HG03135 (cell line): ENCODE results near the gene CYP3A7.
"Not testable (repeated sequence)": the region's sequence is repeated elsewhere in the genome, so short reads cannot be mapped to it uniquely, and the experiment has no call there.

ENCODE experiments used
- ATAC-seq: cut with Tn5 transposase; IDR thresholded peaks from one replicate; pipeline ENCODE4 v1.9.1; 2021; ENCODE audit warnings: mild to moderate bottlenecking, moderate library complexity; ENCODE audit not compliant: unreplicated experiment

CYP3A7 gene

DNA sequence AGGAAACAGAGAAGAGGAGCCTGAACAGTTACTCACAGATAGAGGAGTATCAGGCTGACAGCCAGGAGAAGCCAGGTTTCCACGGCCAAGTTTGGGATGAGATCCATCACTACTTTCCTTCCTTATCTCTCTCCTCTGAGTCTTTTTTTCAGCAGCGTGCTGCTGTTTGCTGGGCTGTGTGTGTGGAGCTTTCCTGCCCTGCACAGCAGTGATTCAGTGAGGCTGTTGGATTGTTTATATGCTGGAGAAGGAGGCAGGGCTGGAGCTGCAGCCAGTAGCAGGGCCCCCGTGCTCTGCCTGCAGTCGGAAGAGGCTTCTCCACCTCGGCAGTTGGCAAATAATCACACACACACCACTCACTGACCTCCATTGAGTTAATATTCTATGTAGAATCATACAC, at the start of gene CYP3A7:
TSS of gene CYP3A7 (minus strand) at position 210 of the 400 bp plus-strand sequence. CDS start at position 107, 103 bp downstream.
- ATAC-seq, result no peak

DNA sequence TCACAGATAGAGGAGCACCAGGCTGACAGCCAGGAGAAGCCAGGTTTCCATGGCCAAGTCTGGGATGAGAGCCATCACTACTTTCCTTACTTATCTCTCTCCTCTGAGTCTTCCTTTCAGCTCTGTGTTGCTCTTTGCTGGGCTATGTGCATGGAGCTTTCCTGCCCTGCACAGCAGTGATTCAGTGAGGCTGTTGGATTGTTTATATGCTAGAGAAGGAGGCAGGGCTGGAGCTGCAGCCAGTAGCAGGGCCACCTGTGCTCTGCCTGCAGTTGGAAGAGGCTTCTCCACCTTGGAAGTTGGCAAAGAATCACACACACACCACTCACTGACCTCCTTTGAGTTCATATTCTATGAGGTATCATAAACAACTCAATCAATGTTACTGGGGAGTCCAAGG, 49.0 kb upstream of the CYP3A7 start, which contains the start of gene CYP3A4:
TSS of gene CYP3A4 (minus strand) at position 178 of the 400 bp plus-strand sequence. CDS start at position 75, 103 bp downstream.
- ATAC-seq, result no peak

DNA sequence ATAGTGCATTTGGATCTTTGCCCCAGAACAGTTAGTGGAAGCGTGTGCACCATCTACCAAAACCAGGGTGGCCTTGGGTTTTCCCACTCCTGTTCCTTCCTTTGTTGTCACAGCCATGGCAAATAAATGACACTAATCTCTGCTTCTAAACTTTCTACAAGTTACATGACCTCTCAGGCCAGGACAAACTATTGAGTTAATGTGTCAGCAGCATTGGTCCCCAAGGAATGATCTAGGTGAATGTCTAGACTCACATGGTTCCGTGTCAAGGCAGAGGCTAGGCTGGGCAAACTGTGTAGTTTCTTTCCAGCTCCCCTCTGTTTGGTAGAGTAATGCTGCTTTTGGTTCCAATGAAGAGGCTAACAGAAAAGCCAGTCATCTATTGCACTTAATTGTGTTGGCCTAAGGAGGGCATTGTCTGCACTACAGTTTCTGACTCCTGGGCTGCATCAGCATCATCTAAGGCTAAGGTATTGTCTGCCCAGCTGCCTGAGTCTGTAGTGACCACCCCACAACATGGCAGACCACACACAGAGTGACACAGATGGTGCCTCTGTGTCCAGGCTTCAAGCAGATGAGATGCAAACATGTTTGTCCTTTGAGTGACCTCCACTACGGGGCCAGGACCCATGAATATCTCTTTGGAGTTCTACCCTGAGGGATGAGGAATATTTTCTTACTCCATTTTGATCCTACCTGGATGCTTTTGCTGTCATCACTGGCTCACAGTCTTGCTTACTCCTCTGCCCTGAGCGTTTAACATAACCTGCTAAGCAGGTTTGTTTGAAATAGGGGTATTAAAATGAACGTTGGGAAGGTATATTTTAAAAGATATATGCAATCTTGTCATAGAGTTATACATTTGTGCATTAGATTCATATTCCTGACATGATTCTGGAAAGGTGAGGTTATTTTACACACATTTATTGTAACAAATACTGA, 47.3 kb upstream of the CYP3A7 start:
- no peak for ATAC-seq

DNA sequence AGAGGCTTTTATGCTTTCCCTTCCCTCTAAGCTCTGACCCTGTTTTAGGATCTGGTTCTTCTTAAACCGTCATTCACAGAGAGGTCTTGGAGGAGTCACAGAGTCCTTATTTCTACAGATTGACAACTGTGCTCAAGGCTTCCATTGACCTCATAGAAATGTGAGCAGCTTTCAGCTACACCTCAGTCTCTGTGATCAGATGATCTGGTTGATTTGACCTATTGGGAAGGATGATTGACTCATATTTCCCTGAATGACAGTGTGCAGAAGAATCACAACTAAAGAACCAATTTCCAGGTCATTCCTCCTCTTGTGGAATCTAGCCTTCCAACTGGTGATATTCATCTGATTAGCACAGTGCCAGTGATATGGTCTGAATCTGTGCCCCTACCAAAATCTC, 45.6 kb upstream of the CYP3A7 start:
- ATAC-seq, result no peak

DNA sequence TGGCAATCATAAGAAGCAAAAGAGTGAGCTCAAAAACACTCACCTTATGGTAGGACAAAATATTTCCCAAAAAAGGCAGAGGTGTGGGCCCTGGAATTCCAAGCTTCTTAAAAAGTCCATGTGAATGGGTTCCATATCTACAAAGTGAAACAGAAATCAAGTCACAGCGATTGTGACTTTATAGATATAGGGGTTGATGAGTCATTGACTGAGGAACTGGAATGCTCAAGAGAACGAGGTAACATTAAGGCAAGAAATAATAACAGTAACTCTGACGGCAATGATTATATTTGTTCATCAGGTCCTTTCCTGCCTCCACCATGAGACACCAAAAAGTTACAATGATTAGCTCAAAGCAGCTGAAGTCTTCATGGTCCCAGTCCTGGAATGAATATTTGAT, 45.0 kb upstream of the CYP3A7 start:
- no peak for ATAC-seq

DNA sequence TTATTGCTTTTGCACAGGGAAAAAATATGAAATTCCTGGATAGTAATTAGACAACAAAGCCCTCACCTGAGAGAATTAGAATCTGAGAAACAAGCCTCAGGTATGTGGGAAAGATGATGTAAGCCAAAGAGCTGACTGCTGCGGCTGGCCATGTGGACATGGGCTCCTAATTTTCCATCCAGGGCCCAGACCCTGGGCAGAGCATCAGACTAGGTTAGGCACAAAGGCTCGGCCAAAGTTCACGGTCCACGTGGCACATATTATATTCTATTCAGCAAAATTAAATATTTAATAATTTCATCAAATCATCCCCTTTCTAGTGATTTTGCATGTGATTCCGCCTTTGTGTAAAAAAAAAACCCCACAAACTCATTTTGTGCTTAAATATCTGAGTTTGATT, 43.9 kb upstream of the CYP3A7 start:
- no peak for ATAC-seq

DNA sequence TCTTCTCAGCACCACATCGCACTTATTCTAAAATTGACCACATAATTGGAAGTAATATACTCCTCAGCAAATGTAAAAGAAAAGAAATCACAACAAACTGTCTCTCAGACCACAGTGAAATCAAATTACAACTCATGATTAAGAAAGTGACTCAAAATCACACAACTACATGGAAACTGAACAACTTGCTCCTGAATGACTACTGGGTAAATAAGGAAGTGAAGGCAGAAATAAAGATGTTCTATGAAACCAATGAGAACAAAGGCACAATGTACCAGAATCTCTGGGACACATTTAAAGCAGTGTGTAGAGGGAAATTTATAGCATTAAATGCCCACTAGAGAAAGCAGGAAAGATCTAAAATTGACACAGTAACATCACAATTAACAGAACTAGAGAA, 38.4 kb upstream of the CYP3A7 start:
- not testable (repeated sequence) for ATAC-seq

DNA sequence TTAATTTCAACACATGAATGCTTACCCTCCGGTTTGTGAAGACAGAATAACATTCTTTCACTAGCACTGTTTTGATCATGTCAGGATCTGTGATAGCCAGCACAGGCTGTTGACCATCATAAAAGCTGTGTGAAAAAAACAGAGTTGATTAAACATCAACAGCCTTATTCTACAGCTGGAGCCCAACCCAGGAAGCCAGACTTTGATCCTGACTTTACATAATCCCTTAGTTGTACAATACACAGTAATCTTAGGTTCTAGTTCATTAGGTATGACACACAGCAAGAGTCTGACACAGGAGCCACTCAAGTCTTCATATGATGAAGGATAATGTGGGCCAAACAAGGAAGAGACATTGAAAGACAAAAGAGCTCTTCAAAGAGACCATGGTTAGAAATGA, 37.6 kb upstream of the CYP3A7 start:
- no peak for ATAC-seq

DNA sequence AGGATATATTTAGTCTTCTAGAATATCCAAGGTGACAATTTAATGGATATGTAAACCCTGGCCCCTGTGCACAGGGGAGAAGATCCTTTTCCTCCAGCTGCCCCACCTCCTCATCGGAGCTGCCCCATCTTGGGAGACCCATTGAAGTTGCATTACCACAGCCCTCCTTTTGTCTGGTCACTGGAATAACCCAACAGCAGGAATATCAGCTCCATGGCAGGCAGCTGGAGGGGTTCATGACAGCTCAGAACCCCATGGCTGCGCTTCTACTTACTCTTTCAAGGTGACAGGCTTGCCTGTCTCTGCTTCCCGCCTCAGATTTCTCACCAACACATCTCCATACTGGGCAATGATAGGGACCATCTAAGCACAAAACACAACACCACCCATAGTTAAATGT, 34.5 kb upstream of the CYP3A7 start:
- not testable (repeated sequence) for ATAC-seq

DNA sequence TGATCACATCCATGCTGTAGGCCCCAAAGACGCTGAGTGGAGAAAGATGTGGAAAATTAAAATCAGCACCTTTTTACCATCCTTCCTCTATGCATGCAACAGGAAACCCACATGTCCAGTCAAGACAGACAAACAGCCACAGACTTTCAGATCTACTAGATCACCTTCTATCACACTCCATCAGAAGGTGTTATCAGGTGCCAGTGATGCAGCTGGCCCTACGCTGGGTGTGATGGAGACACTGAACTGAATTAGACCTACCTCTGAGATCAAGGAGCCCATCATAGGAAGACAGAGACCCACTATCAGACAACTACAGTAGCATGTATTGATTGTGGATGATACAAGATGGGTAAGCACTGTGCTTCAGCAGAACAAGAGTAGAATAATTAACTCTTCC, 33.5 kb upstream of the CYP3A7 start:
- peak; percentile 42 for ATAC-seq

DNA sequence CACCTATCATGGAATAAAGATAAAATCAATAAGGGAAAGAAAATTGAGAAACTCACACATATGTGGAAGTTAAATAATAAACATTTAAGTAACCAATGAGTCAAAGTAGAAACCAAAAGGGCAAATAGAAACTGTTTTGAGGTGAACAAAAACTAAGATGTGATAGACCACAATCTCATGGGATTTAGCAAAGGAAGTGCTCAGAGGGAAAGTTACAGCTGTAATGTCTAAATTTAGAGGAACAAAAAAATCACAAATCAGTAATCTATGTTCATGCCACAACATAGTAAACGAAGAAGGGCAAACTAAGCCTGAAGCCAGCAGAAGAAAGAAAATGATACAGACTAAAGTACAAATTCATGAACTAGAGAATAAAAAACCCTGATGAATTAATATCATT, 32.7 kb upstream of the CYP3A7 start:
- peak; percentile 83 for ATAC-seq

DNA sequence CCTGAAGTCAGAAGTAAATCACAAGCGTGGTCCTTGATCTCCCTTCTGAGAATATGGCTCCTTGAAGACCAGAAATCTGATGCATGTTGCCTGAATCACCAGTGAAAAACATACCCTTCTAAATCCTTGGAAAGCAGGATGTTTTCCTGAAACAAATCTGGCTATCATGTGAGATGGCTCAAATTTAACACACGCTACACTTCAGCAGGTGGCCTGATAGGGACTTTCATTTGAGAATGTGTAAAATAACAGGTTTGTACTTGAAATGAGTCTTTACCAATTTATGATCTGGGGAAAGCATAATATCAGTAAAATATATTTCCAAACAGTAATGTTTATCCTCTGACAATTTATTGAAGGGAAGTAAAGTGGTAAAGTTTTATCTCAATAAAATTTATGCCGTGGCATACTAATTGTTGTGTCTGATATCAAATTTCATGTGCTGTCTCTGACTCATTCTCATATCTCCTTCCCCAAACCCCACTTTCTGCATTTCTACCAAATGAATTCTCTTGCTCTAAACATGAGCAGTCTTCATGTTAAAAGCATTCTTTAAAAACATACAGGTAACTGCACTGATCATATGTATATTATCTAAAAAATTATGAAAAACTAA, 31.6 kb upstream of the CYP3A7 start:
- no peak for ATAC-seq

DNA sequence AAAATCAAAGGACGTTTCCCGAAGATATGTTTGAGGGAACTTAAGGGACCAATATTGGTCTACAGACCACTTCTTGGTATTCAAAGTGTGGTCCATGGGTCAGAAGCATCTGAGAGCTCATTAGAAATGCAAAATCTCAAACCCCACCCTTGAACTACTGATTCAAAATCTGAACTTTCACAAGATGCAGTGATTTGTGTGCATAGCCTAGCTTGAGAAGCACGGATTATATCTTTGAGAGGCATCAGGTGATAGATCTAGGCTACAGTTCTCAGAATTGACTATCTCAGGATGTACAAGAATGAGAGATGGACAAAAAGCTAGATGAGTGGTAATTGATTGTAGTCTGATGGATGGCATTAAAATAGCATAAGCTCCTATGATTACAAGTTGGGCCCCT, 29.5 kb upstream of the CYP3A7 start:
- no peak for ATAC-seq

DNA sequence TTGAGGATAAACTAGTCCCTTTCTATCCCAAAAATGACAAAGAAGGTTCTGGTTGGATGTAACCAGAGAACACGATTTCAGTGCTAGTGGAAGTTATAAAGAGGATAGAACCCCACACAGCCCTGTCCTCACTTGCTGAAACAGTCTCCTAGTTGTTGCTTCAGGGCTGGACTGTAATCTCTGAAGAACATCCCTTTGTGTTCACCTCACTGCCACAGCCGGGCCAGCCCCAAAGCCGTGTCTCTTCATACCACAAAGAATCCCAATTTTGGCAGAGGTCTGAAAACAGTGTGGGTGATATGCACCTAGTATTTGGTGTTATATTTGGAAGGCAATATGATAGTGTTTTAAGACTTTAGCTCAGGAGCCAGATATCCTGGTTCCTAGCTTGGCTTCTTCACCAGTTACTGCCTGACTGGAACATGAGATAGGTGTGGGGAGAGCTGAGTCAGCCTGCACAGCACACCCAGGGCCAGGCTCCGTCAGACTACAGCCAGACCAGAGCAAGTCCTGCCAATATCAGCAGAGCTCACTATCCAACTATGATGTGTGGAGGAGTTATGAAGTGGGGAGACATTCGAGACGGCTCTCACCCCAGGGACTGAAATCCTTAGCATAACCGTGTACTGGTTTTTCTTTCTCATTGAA, 27.8 kb upstream of the CYP3A7 start:
- no peak for ATAC-seq

DNA sequence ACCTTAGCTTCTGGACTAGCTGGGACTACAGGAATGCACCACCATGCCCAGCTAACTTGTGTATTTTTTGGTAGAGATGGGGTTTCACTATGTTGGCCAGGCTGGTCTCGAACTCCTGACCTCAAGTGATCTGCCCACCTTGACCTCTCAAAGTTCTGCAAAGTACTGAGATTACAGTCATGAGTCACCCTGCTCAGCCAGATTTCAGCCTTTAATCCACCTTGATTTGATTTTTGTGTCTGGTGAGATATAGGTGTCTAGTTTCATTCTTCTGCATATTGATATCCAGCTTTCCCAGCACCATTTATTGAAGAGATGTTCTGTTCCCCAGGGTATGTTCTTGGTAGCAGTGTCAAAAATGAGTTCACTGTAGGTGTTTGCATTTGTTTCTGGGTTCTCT, 20.1 kb upstream of the CYP3A7 start:
- no peak for ATAC-seq

DNA sequence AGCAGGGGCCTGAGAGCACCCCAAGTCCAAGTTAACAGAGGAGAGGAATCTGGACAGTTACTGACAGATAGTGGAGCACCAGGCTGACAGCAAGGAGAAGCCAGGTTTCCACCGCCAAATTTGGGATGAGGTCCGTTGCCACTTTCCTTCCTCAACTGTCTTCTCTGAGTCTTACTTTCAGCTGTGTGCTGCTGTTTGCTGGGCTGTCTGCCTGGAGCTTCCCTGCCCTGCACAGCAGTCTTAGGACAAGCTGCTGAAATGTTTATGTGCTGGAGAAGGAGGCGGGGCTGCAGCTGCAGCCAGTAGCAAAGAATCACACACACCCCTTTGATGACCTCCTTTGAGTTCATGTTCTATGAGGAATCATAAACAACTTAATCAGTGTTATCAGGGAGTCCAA, 17.4 kb upstream of the CYP3A7 start:
- ATAC-seq, result no peak

DNA sequence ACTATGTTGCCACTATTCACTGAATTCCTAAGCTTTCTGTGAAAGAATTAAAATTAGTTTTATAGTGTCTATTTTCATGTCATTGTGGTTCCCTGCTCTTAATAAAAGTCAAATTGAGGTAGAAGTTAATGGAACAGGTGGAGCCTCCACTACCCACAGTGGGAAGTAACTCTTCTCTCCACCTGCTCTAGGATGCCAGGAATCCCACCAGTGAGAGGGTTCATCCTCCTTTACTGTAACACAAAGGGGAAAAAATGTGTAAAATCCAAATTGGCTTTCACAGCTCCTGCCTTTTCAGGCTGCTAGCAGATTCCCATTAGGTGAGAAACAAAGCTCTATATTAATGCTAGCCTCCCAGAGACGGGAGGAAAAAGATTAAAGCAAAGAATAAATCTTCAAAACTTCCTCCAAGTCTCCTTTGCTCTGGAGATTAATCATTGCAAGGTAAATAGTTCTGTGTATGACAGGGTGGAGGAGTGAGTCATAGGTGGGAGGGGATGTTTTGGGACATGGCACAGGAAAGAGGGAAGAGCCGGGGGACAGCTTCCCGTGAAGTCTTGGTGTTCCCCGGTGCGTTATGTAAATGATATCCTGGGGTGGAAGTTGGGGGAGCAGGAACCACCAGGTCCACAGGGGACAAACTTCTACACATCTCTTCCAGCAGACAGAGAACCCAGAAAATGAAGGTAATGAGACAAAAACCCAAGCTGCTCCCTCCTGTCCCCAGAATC, 16.5 kb upstream of the CYP3A7 start:
- ATAC-seq, result not testable (repeated sequence)

DNA sequence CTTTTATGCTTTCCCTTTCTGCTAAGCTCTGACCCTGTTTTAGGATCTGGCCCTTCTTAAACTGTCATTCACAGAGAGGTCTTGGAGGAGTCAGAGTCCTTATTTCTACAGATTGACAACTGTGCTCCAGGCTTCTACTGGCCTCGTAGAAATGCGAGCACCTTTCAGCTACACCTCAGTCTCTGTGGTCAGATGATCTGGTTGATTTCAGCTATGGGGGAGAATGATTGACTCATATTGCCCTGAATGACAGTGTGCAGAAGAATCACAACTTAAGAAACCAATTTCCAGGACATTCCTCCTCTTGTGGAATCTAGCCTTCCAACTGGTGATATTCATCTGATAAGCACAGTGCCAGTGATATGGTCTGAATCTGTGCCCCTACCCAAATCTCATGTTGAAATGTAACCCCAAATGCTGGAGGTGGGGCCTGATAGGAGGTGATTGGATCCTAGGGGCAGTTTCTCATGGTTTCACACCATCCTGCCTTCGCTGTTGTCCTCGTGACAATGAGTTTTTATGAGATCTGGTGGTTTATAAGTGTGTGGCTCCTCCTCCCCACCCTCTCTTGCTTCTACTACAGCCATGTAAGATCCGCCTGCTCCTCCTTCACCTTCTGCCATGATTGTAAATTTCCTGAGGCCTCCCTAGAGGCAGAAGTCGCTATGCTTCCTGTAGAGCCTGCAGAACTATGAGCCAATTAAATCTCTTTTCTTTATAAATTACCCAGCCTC, 14.0 kb upstream of the CYP3A7 start:
- ATAC-seq, result no peak

DNA sequence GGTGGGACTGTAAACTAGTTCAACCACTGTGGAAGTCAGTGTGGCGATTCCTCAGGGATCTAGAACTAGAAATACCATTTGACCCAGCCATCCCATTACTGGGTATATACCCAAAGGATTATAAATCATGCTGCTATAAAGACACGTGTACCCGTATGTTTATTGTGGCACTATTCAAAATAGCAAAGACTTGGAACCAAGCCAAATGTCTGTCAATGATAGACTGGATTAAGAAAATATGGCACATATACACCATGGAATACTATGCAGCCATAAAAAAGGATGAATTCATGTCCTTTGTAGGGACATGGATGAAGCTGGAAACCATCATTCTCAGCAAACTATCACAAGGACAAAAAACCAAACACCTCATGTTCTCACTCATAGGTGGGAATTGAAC, 11.9 kb upstream of the CYP3A7 start:
- ATAC-seq, result not testable (repeated sequence)

DNA sequence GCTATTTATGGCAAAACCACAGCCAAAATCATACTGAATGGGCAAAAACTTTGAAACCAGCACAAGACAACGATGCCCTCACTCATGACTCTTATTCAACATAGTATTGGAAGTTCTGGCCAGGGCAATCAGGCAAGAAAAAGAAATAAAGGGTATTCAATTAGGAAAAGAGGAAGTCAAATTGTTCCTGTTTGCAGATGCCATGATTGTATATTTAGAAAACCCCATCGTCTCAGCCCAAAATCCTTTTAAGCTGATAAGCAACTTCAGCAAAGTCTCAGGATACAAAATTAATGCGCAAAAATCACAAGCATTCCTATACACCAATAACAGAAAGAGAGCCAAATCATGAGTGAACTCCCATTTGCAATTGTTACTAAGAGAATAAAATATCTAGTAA, 10.4 kb upstream of the CYP3A7 start:
- not testable (repeated sequence) for ATAC-seq
